Mesodermal cell (in vitro differentiated cells): ENCODE data around the gene IGFBPL1. TPM values are rescaled to one million over a fixed set of nuclear protein-coding genes. Genes with fewer than 3 reads are reported as not detected.
"Not testable (repeated sequence)": the region's sequence is repeated elsewhere in the genome, so short reads cannot be mapped to it uniquely, and the experiment has no call there.

Experiments used
- H3K27ac ChIP-seq: 2 replicates; pipeline ENCODE4 v1.7.0; 2013; ENCODE audit warnings: mild to moderate bottlenecking, low read depth, low read length, moderate library complexity; ENCODE audit not compliant: severe bottlenecking
- H3K36me3 ChIP-seq: 2 replicates; pipeline ENCODE4 v1.7.1; 2013; ENCODE audit warnings: mild to moderate bottlenecking, low read length, moderate library complexity; ENCODE audit not compliant: control insufficient read depth, insufficient read depth
- H3K4me1 ChIP-seq: one replicate; pipeline ENCODE4 v1.7.1; 2013; ENCODE audit warnings: mild to moderate bottlenecking, low read length; ENCODE audit not compliant: insufficient read depth, control insufficient read depth, poor library complexity, severe bottlenecking
- H3K4me3 ChIP-seq: 2 replicates; pipeline ENCODE4 v1.7.0; 2013; ENCODE audit warnings: low read length, control low read depth, mild to moderate bottlenecking; ENCODE audit not compliant: insufficient read depth, poor library complexity, severe bottlenecking; ENCODE audit errors: extremely low read depth
- H3K9me3 ChIP-seq: 2 replicates; pipeline ENCODE4 v1.7.1; 2013; ENCODE audit warnings: mild to moderate bottlenecking, low read length, moderate library complexity; ENCODE audit not compliant: control insufficient read depth
- WGBS, 2 experiments: methylation state at CpG; one replicate each; pipeline ENCODE4 v1.1.5; 2013; ENCODE audit warnings: missing lambda C conversion rate in 2 of 2; ENCODE audit not compliant: insufficient coverage in 2 of 2; 5-methylcytosine and 5-hydroxymethylcytosine counted together
- polyA plus RNA-seq, 2 experiments: library from polyadenylated mRNA; stranded (reverse); fragments of 50-300 nt; gene quantifications; one replicate each; pipeline ENCODE4 v1.2.3, GENCODE V29; 2013

The IGFBPL1 gene, protein sequence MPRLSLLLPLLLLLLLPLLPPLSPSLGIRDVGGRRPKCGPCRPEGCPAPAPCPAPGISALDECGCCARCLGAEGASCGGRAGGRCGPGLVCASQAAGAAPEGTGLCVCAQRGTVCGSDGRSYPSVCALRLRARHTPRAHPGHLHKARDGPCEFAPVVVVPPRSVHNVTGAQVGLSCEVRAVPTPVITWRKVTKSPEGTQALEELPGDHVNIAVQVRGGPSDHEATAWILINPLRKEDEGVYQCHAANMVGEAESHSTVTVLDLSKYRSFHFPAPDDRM
- 20.3 TPM for polyA plus RNA-seq (2013, experiment 1 of 2)
- polyA plus RNA-seq (2013, experiment 2 of 2): 11.4 TPM

DNA sequence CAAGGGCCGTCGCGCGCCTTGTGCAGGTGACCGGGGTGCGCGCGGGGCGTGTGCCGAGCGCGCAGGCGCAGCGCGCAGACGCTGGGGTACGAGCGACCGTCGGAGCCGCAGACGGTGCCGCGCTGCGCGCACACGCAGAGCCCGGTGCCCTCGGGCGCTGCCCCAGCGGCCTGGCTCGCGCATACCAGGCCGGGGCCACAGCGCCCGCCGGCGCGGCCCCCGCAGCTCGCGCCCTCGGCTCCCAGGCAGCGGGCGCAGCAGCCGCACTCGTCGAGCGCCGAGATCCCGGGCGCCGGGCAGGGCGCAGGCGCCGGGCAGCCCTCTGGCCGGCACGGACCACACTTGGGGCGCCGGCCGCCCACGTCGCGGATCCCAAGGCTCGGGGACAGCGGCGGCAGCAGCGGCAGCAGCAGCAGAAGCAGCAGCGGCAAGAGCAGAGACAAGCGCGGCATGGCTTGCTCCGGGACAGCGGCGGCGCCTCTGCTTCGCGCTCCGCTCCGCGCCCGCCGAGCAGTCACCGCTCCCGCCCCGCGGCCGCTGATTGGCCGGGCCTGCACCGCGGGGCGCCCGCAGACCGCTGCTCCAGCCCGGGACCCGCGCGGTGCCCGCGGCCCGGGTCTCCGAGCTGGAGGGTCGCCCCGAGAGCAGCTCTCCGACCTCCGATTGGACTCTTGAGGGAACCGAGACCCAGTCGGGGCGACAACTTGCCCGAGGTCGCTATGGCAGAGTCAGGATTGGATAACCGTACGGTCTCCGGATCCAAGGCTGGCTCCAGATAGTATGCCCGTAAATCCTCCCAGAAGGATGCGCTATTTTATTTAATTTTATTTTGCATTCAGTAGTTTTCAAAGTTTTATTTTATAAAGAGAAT, at the start of gene IGFBPL1:
Gene IGFBPL1 (minus strand): TSS at position 482 of the 871 bp plus-strand sequence. CDS start 30 bp downstream, at position 452.
- peak within 1 kb of the TSS; percentile 34 for H3K4me3 ChIP-seq
- H3K36me3 ChIP-seq: no peaks in the 10 kb centered on the region
- 1 to 2% methylated on average over 75 to 92 of the region's 115 CpGs for WGBS, 2 experiments
- H3K4me1 ChIP-seq: peaks cover 4% of the 10 kb centered on the region
- H3K9me3 ChIP-seq: no peaks in the 10 kb centered on the region
- no peak within 1 kb of the TSS for H3K27ac ChIP-seq

- not testable (repeated sequence) for H3K4me3 ChIP-seq, H3K4me1 ChIP-seq, H3K27ac ChIP-seq, H3K36me3 ChIP-seq, H3K9me3 ChIP-seq
- WGBS, 2 experiments: 100% methylated on average over 1 of the region's 2 CpGs; no CpG with 5 or more reads in 1 of the 2 experiments
Observed at GRCh38 chr9:38472583-38473249, 48.5 kb upstream of the IGFBPL1 start.

- no peaks in the 10 kb centered on the region for H3K4me1 ChIP-seq
- H3K36me3 ChIP-seq: no peaks in the 10 kb centered on the region
- H3K27ac ChIP-seq: no peak overlapping the region
- H3K4me3 ChIP-seq: no peak overlapping the region
- no peaks in the 10 kb centered on the region for H3K9me3 ChIP-seq
- 57 to 68% methylated on average over 2 to 3 of the region's 3 CpGs for WGBS, 2 experiments
Observed at GRCh38 chr9:38467404-38467803, 43.1 kb upstream of the IGFBPL1 start.

DNA sequence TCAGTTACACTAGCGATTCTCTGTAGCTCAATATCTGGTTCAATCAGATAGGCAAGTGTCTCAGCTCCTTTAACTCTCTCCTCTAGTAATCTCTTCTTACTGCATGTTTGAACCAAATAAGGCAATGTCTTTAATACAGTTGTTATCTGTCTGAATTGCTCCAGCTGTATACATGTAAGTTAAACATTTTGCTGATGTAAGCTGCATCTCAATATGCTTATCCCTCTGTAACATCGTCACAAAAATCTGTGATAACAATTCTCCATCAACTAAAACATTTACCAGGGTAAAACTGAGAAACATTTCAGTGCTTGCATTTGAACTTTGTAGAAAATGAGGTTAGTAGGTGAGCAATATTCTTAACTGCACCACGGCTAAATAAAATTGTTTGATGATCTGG, 29.6 kb upstream of the IGFBPL1 start:
- H3K9me3 ChIP-seq: peaks cover 5% of the 10 kb centered on the region
- 85 to 95% methylated on average over 2 to 3 of the region's 3 CpGs for WGBS, 2 experiments
- no peaks in the 10 kb centered on the region for H3K4me1 ChIP-seq
- no peak overlapping the region for H3K27ac ChIP-seq
- H3K4me3 ChIP-seq: no peak overlapping the region
- no peaks in the 10 kb centered on the region for H3K36me3 ChIP-seq

- Histone ChIP-seq H3K9me3 (peaks cover 5% of the 10 kb centered on the region), H3K27ac (no peak overlapping the region), H3K36me3 (no peaks in the 10 kb centered on the region), H3K4me3 (no peak overlapping the region), H3K4me1 (no peaks in the 10 kb centered on the region)
Observed at GRCh38 chr9:38451162-38451561, 26.9 kb upstream of the IGFBPL1 start.

GRCh38 chr9:38447703-38448102, 23.4 kb upstream of the IGFBPL1 start:
- no CpG with 5 or more reads among the region's 1 CpG for WGBS, 2 experiments
- no peak overlapping the region for H3K4me3 ChIP-seq
- H3K4me1 ChIP-seq: peaks cover 9% of the 10 kb centered on the region
- H3K9me3 ChIP-seq: peaks cover 5% of the 10 kb centered on the region
- no peaks in the 10 kb centered on the region for H3K36me3 ChIP-seq
- H3K27ac ChIP-seq: no peak overlapping the region

- Histone ChIP-seq H3K4me1 (peaks cover 11% of the 10 kb centered on the region), H3K4me3 (no peak overlapping the region), H3K36me3 (no peaks in the 10 kb centered on the region), H3K9me3 (no peaks in the 10 kb centered on the region), H3K27ac (no peak overlapping the region)
- WGBS, 2 experiments: 82 to 94% methylated on average over 2 to 3 of the region's 11 CpGs
Observed at GRCh38 chr9:38445154-38446043, 21.1 kb upstream of the IGFBPL1 start.

DNA sequence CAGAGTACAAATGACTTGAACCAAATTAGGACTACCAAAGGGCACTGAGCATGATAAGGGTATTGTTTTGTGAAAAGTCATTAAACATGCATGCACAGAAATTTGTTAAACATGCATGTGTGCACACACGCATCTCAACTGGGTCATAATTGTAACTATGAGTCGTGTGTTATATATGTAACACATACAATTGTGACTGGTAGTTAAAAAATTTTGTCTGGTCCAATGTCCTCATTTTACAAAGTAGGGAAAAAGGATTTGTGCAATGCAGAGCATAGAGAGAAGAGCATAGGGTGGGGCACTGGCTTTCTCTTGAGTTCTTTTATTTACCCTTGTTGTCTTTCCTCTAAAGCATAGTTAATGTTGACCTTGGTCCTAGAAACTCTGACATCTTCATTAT, 19.3 kb upstream of the IGFBPL1 start:
- 83% methylated on average over 2 of the region's 2 CpGs; no CpG with 5 or more reads in 1 of the 2 experiments for WGBS, 2 experiments
- Histone ChIP-seq H3K27ac (no peak overlapping the region), H3K4me1 (peaks cover 11% of the 10 kb centered on the region), H3K4me3 (no peak overlapping the region), H3K36me3 (no peaks in the 10 kb centered on the region), H3K9me3 (no peaks in the 10 kb centered on the region)

GRCh38 chr9:38443181-38443580, 18.9 kb upstream of the IGFBPL1 start:
- Histone ChIP-seq H3K4me1 (peaks cover 11% of the 10 kb centered on the region), H3K9me3 (no peaks in the 10 kb centered on the region), H3K27ac (no peak overlapping the region), H3K36me3 (no peaks in the 10 kb centered on the region), H3K4me3 (no peak overlapping the region)
- WGBS, 2 experiments: 69 to 92% methylated on average over 6 of the region's 7 CpGs
